ENCODE data around the gene PANK4. TPM values are rescaled to one million over a fixed set of nuclear protein-coding genes. Genes with fewer than 3 reads are reported as not detected.

The PANK4 gene
- total RNA-seq, 1 experiment from 2014 or later = 27.0 TPM

- no peaks in the 10 kb centered on the region for H3K9me3 Mint-ChIP-seq (ENCODE audit: unreplicated experiment)
- intact Hi-C loops (cut with micrococcal nuclease; ENCODE audit: unreplicated experiment) = no loop called here
- DNase-seq = no peak
- no peaks in the 10 kb centered on the region for H3K27me3 ChIP-seq (replicated peaks; ENCODE audit: control insufficient read depth, insufficient read depth, low read length)
- no peaks in the 10 kb centered on the region for H3K36me3 Mint-ChIP-seq (ENCODE audit: insufficient read depth, unreplicated experiment)
- no peak overlapping the region for H3K4me3 ChIP-seq (ENCODE audit: low read depth, low read length)
- H3K36me3 ChIP-seq (ENCODE audit: control insufficient read depth, insufficient read depth, low read length) = no peaks in the 10 kb centered on the region
- BruUV-seq (replicated peaks) = no TSS peak
- TF ChIP-seq CTCF (IDR thresholded peaks at IDR 0.05; ENCODE audit: insufficient read depth in 1 of 2, low read depth in 1 of 2, low read length in 1 of 2, severe bottlenecking in 1 of 2, unreplicated experiment in 1 of 2) = peak in 1 of 2 experiments; percentile 21
- no peaks in the 10 kb centered on the region for H3K4me1 ChIP-seq
- CTCF ChIA-PET = no interaction called here
- no peak overlapping the region for H3K4me3 Mint-ChIP-seq (ENCODE audit: unreplicated experiment)
- H3K9me3 ChIP-seq = no peaks in the 10 kb centered on the region
- no peaks in the 10 kb centered on the region for H3K27me3 Mint-ChIP-seq (ENCODE audit: insufficient read depth, unreplicated experiment)
- no peak overlapping the region for H3K27ac Mint-ChIP-seq (ENCODE audit: unreplicated experiment)
- POLR2A ChIA-PET = no interaction called here
- H3K4me1 Mint-ChIP-seq (ENCODE audit: low read depth, unreplicated experiment) = no peaks in the 10 kb centered on the region
These were observed 13.0 kb upstream of the PANK4 start for GRCh38 chr1:2539312-2539907.

- no peak overlapping the region for H3K4me3 Mint-ChIP-seq (ENCODE audit: unreplicated experiment)
- ChIA-PET POLR2A (no interaction called here), CTCF (no interaction called here)
- intact Hi-C loops (cut with micrococcal nuclease; ENCODE audit: unreplicated experiment) = no loop called here
- Histone ChIP-seq H3K27me3 (replicated peaks; ENCODE audit: control insufficient read depth, insufficient read depth, low read length) (no peaks in the 10 kb centered on the region), H3K4me3 (ENCODE audit: low read depth, low read length) (no peak overlapping the region), H3K36me3 (ENCODE audit: control insufficient read depth, insufficient read depth, low read length) (no peaks in the 10 kb centered on the region), H3K4me1 (no peaks in the 10 kb centered on the region), H3K9me3 (no peaks in the 10 kb centered on the region)
- TF ChIP-seq CTCF (IDR thresholded peaks at IDR 0.05; ENCODE audit: insufficient read depth in 1 of 2, low read depth in 1 of 2, low read length in 1 of 2, severe bottlenecking in 1 of 2, unreplicated experiment in 1 of 2) = no peak
- no peaks in the 10 kb centered on the region for H3K36me3 Mint-ChIP-seq (ENCODE audit: insufficient read depth, unreplicated experiment)
- no peak for DNase-seq
- H3K4me1 Mint-ChIP-seq (ENCODE audit: low read depth, unreplicated experiment) = no peaks in the 10 kb centered on the region
- no TSS peak for BruUV-seq (replicated peaks)
- H3K27ac Mint-ChIP-seq (ENCODE audit: unreplicated experiment) = no peak overlapping the region
- no peaks in the 10 kb centered on the region for H3K27me3 Mint-ChIP-seq (ENCODE audit: insufficient read depth, unreplicated experiment)
- H3K9me3 Mint-ChIP-seq (ENCODE audit: unreplicated experiment) = no peaks in the 10 kb centered on the region
These were observed 12.5 kb upstream of the PANK4 start for GRCh38 chr1:2538872-2539271.

GRCh38 chr1:2538376-2538775 lies 12.0 kb upstream of the PANK4 start:
- no peak overlapping the region for H3K4me3 ChIP-seq (ENCODE audit: low read depth, low read length)
- POLR2A ChIA-PET = no interaction called here
- DNase-seq = no peak
- no peaks in the 10 kb centered on the region for H3K4me1 ChIP-seq
- H3K9me3 ChIP-seq = no peaks in the 10 kb centered on the region
- H3K4me1 Mint-ChIP-seq (ENCODE audit: low read depth, unreplicated experiment) = no peaks in the 10 kb centered on the region
- no TSS peak for BruUV-seq (replicated peaks)
- intact Hi-C loops (cut with micrococcal nuclease; ENCODE audit: unreplicated experiment) = no loop called here
- no peaks in the 10 kb centered on the region for H3K9me3 Mint-ChIP-seq (ENCODE audit: unreplicated experiment)
- H3K27me3 Mint-ChIP-seq (ENCODE audit: insufficient read depth, unreplicated experiment) = no peaks in the 10 kb centered on the region
- H3K4me3 Mint-ChIP-seq (ENCODE audit: unreplicated experiment) = no peak overlapping the region
- no peaks in the 10 kb centered on the region for H3K36me3 ChIP-seq (ENCODE audit: control insufficient read depth, insufficient read depth, low read length)
- no peaks in the 10 kb centered on the region for H3K27me3 ChIP-seq (replicated peaks; ENCODE audit: control insufficient read depth, insufficient read depth, low read length)
- TF ChIP-seq CTCF (IDR thresholded peaks at IDR 0.05; ENCODE audit: insufficient read depth in 1 of 2, low read depth in 1 of 2, low read length in 1 of 2, severe bottlenecking in 1 of 2, unreplicated experiment in 1 of 2) = no peak
- H3K36me3 Mint-ChIP-seq (ENCODE audit: insufficient read depth, unreplicated experiment) = no peaks in the 10 kb centered on the region
- no peak overlapping the region for H3K27ac Mint-ChIP-seq (ENCODE audit: unreplicated experiment)
- CTCF ChIA-PET = interaction anchor here (0.6 kb wide), 1 partner anchor 126 kb away, joined by 3 read pairs; no protein-coding TSS in a partner anchor
